NCI-H1105 treated with DMSO at 0.1 percent for 48 hours (cell line): Measurements from ENCODE around the gene KLF2.

Source experiments
- DNase-seq: peaks from one replicate; lab custom pipeline; 2025; lab: John Stamatoyannopoulos, UW

The KLF2 gene

DNA sequence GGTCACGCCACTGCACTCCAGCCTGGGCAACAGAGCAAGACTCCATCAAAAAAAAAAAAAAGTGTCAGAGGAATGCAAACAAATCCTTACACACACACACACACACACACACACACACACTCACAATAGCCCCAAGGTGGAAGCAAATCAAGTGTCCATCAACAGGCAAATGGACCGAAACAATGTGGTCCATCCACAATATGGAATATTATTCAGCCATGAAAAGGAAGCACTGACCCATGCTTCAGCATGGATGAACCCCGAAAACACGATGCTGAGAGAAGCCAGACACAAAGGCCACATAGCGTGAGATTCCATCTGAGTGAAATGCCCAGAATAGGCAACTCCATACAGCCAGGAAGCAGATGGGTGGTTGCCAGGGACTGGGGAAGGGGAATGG is 16.5 kb upstream of the KLF2 start:
- DNase-seq: no peak

DNA sequence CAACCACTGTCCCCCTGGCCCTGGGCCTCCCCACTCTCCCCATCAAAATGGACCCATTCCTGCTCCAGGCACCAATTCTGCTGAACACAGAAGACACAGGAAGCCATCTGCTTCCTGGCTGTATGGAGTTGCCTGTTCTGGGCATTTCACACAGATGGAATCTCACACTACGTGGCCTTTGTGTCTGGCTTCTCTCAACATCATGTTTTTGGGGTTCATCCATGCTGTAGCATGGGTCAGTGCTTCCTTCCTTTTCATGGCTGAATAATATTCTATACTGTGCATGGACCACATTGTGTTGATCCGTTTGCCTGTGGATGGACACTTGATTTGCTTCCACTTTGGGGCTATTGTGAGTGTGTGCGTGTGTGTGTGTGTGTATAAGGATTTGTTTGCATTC is 15.0 kb upstream of the KLF2 start:
- no peak for DNase-seq

DNA sequence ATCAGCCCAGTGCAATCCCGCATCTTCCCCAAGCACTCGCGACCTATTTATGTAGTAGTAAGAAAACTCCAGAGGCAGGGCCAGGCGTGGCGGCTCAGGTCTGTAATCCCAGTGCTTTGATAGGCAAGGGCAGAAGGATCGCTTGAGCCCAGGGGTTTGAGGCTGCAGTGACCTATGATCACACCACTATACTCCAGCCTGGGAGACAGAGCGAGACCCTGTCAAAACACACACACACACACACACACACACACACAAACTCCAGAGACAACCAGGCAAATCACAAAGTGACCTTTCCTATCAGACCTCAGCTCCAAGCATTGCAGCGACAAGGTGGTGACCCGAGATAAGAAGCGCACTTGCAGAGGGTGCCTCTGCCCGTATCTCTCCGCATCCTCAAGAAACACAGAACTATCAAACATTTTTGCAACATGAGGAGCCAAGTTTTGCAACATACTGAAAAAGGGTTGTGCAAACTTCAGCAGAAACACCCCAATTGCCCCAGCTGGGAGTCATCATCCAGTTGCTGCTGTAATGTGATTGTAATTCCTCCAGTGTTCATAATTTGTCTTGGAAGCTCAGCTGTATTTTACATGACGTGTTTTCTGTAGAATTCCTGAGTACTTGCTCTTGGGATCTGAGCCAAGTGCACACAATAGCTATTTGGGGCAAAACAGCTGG is 8.7 kb upstream of the KLF2 start:
- peak; percentile 6 for DNase-seq

DNA sequence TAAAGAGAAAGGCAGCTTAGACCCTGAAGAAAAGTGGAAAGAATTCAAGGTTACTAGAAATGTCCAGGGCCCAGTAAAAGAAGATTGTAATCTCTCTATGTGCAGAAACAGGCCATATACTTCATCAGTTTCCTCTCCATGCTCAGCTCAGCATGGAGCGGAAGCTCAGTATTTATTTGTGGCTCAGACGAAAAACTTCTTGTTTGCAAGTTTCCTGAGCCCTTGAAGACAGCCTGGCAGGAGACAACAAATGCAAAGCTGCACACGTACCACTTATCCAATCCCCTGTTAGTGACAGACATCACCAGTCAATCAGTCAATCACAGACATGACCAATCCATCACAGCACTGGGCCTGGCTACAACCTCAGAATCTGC is 8.1 kb upstream of the KLF2 start:
- DNase-seq: no peak

DNA sequence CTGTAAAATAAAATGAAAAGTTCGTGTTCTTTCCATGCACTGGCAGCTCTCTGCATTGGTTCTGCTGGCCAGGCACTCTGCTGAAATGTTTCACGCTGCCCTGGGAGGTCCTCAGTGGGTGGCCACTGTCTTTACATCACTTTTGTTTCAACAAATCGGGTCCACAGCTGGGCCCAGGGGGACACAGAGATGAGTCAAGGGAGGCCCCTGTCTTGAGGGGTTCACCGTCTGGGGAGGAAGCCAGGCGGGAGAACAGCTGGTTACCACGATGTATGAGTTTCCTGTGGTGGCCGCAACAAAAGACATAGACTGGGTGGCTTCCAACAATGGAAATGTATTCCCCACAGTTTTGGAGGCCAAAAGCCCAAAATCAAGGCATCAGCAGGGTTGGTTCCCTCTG is 5.1 kb upstream of the KLF2 start:
- no peak for DNase-seq

DNA sequence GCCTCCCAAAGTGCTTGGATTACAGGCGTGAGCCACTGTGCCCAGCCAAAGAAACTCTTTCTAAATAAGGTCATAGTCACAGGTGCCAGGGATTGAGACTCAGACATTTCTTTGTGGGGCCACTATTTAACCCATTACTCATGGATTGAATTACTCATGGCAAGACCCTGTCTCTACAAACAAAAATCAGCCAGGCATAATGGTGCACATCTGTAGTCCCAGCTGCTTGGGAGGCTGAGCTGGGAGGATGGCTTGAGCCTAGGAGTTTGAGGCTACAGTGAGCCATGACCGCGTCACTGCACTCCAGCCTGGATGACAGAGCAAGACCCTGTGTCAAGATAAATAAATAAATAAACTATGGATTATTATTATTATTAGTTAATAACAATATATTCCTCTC is 3.6 kb upstream of the KLF2 start:
- no peak for DNase-seq

DNA sequence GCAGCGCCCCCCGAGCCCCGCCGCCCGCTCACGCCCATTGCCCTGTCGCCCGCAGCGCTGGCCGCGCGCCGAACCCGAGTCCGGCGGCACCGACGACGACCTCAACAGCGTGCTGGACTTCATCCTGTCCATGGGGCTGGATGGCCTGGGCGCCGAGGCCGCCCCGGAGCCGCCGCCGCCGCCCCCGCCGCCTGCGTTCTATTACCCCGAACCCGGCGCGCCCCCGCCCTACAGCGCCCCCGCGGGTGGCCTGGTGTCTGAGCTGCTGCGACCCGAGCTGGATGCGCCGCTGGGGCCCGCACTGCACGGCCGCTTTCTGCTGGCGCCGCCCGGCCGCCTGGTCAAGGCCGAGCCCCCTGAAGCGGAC is 518 bp downstream of the KLF2 start:
- no peak for DNase-seq

DNA sequence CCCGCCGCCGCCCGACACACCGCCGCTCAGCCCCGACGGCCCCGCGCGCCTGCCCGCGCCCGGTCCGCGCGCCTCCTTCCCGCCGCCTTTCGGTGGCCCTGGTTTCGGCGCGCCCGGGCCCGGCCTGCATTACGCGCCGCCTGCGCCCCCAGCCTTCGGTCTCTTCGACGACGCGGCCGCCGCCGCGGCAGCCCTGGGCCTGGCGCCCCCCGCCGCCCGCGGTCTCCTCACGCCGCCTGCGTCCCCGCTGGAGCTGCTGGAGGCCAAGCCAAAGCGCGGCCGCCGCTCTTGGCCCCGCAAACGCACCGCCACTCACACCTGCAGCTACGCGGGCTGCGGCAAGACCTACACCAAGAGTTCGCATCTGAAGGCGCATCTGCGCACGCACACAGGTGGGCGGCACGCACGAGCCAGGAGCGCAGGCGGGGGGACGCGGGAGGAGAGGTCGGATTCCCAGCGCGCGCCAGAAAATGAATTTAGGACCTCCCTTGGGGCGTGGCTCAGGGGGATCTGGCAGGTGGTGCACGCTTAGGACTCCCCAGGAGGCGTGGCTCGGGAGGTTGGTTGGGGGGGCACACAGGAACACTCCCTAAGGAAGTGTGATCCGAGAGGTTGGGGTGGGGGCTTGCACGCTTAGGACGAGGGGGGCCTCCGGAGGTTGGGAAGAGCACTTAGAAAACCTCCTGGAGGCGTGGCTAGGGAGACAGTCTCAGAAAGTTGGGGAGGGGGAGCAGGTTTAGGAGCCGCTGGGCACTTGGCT is 1.2 kb downstream of the KLF2 start:
- peak; percentile 77 for DNase-seq

DNA sequence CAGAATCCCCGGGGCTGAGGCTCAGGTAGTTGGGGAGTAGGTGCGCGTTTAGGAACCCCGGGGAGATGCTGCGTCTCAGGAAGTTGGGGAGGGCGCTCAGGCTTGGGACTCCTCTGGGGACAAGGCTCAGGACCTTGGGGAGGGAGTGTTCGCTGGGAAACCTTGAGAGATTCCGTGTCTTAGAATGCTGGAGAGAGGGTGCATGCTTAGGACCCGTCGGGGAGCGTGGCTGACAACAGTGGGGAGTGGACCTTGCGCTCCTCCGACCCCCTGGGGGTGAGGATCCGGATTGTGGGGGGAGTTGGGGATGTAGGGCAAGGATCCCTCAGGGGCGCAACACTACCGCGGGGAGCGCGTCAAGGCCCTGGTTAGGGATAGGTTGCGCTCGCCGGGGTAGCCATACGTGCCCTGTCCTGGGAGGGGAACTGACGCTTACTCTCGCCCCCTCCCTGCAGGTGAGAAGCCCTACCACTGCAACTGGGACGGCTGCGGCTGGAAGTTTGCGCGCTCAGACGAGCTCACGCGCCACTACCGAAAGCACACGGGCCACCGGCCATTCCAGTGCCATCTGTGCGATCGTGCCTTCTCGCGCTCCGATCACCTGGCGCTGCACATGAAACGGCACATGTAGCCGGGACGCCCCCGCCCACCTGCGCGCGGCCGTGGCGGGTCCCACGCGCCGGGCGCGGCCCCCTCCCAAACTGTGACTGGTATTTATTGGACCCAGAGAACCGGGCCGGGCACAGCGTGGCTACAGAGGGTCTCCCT is 2.0 kb downstream of the KLF2 start:
- DNase-seq: no peak

DNA sequence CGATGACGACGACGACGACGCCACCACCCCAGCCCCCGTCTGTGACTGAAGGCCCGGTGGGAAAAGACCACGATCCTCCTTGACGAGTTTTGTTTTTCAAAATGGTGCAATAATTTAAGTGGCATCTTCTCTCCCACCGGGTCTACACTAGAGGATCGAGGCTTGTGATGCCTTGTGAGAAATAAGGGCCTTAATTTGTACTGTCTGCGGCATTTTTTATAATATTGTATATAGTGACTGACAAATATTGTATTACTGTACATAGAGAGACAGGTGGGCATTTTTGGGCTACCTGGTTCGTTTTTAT is 2.5 kb downstream of the KLF2 start:
- no peak for DNase-seq

DNA sequence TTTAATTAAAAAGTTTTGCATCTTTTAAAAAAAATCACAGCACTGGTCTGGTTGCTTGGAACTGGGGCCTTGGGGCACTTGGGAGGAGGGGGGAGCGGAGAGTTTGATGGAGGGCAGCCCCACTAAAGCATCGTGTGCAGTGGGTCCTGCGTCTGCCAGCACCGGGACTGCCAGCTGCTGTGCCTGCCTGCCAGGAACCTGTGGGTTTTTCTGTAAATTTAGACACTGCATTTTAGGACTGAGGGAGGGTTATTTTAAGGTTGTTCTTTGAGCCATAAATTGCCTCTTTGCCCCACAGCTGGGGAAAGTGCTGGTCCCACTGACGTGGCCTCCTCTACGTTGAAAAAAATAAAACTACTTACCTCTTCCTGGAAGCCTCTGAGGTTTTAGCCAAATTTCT is 2.9 kb downstream of the KLF2 start:
- DNase-seq: no peak

DNA sequence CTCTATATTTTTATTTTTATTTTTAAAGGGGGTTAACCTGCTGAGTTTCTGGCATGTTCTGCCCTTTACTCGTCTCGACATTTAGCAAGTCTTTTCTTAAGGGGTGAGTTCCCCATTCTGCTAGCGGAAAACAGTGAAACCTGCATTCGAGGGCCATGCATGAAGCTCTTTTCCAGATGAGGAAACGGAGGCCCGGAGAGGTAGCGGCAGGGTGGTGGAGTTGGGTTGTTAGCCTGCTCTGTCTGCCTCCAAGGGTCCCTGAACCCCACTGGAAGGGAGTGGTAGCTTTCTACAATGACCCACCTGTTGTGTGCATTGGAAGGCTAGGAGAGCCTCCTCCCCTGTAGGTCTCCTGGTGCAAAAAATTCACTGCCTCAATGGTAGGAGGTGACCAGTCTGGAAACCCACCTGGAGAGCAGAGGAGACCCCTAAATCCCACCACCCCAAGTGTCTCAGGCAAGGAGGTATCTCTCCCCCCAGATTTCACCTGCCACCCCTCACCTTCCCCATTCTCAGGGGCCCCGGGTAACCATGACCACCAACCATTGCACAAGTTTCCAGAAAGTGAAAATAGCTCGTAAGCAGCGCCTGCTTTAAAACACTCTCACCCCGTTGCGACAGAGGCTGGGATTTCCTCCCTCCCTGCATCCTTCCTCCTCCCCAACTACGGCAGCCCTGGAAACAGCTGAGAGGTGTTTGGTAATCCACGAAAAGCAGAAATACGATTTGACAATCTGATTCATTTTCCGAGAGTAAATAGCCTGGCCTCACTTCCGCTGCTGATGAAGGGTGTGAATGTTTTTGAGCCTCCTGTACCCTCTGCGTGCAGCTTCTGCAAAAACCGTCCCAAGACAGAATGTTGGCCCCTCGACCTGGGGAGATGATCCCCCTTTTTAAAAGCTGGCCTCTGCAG is 3.5 kb downstream of the KLF2 start:
- DNase-seq: no peak

DNA sequence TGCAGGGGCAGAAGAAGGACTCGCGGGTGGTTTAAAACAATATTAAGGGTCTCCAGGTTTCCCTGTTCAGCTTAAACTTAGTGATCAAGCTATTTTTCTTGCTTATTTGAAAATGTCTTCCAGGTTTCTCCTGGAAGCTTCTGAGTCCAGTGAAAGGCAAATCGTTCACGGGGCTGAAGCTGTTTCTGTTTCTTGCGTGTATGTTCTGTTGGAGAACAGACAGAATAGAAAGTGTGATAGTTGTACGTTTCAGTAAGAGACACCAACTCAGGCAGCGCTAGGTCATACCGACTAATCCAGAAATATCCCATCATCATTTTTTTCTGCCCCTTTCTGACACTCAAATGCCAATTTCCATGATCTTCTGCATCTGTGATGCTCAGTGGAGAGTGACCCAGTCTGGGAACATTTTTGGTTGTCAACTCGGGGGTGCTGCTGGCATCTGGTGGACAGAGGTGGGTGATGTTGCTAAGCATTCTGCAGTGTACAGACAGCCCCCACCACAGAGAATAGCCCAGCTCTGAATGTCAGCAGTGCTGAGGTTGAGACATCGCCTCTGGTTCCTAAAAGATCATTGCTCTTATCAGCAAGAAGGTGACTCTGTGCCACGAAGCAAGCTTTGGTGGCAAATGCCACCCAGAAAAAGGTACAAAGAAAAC is 4.3 kb downstream of the KLF2 start:
- DNase-seq: no peak

DNA sequence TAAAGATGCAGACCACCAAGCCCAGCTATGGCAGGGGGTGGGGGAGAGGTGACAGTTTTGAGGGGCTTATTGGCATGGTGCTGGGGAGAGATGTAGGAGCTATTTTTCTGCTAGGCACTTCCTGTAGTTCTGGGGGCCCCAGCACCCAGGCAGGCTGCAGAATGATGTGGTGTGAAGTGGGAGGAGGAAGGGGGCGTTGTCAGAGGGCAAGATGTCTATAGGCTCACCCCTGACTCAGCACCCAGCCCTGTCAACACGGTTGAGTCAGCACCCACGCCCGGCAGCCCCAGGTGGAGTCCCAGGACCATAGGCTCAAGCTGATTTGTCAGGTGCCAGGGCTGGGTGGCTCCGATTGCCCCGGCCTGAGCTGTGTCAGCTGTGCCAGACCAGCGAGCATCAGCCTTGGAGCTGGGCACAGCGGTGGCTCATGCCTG is 5.8 kb downstream of the KLF2 start:
- no peak for DNase-seq

DNA sequence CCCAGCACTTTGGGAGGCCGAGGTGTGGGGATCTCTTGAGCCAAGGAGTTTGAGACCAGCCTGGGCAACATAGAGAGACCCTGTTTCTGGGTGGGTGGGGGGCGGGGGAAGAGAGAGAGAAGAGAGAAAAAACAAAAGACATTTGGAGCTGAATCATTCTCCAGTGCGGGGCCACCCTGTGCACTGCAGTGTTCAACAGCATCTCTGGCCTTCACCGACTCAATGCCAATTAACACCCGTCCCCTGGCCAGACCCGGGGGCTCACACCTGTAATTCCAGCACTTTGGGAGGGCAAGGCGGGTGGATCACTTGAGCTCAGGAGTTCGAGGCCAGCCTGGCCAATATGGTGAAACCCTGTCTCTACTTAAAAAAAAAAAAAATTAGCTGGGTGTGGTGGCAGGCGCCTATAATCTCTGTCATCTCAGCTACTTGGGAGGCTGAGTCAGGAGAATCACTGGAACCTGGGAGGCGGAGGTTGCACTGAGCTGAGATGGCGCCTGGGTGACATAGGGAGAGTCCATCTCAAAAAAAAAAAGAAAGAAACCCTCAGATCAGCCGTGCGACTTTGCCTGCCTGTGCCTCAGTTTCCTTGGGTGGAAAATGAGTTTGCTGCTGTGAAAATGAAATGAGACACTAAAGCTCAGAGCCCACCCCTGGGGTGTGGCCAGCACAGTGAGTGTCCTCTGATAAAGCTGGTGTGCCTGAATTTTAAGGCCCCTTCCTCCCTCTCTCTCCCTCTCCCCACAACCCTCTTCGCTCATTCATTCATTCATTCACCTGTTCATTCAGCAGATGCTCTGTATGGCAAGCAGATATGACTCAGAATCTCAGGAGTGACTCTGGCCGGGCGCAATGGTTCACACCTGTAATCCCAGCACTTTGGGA is 6.4 kb downstream of the KLF2 start:
- DNase-seq: no peak

DNA sequence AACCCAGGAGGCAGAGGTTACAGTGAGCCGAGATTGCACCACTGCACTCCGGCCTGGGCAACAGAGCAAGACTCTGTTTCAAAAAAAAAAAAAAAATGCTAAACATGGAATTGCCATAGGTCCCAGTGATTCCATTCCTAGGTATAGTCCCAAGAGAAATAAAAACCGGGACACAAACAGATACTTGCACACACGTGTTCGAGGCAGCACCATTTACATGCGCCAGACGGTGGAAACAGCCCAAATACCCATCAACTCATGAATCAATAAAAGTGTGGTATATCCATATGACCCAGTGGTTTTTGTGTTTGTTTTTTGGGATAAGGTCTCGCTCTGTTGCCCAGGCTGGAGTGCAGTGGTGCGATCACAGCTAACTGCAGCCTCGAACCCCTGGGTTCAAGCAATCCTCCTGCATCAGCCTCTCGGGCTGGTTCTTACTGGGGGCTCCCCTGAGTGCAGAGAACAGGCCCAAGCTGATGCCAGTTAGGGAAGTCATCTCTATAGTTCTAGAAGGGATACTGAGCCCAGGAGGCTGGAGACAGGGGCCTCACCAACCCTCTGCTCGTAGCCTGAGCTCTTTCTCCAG is 8.5 kb downstream of the KLF2 start:
- no peak for DNase-seq

DNA sequence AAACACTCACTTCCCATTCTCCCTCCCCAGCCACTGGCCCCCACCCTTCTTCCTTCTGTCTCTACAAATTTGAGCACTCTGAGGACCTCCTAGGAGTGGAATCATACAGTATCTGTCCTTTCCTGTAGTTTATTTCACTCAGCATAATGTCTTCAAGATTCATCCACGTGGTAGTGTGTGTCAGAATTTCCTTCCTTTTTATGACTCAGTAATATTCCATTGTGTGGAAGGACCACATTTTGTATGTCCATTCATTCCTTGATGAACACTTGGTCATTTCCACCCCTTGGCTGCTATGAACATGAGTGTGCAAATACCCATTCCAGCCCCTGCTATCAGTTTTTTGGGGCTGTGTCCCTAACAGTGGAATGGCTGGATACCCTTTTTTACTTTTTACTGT is 9.8 kb downstream of the KLF2 start:
- no peak for DNase-seq

DNA sequence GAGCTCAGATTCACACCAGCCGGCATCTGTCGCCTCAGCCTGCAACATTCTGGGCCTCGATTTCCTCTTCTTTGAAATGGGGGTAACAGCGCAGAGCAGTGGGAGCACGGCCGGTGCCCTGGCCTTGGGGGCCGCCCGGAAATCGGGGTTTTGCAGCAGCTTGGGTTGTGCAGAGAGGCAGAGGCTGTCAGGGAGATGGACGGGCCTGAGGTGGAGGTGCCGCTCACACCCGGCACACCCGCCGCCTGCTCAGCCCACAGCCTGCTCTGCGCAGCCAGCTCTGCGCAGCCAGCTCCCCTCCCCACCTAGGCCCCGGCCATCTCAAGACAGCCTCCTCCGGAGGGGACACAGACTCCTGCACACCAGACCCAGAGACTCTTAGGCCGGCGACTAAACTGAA is 10.6 kb downstream of the KLF2 start:
- DNase-seq: no peak

DNA sequence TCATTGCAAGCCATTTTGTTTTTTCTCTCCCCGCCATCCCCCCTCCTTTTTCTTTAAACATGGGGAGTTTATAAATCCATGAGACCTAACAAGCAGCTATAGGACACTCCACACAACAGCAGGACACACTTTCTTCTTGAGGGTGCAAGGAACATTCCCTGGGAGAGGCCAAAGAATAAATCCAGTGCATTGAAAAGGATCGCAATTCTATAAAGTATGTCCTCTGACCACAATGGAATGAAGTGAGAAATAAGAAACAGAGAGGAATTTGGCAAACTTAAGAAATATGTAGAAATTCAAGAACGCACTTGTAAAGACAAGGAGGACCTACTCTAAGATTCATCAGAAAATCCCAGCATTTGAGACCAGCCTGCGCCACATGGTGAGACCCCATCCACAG is 11.9 kb downstream of the KLF2 start:
- no peak for DNase-seq

DNA sequence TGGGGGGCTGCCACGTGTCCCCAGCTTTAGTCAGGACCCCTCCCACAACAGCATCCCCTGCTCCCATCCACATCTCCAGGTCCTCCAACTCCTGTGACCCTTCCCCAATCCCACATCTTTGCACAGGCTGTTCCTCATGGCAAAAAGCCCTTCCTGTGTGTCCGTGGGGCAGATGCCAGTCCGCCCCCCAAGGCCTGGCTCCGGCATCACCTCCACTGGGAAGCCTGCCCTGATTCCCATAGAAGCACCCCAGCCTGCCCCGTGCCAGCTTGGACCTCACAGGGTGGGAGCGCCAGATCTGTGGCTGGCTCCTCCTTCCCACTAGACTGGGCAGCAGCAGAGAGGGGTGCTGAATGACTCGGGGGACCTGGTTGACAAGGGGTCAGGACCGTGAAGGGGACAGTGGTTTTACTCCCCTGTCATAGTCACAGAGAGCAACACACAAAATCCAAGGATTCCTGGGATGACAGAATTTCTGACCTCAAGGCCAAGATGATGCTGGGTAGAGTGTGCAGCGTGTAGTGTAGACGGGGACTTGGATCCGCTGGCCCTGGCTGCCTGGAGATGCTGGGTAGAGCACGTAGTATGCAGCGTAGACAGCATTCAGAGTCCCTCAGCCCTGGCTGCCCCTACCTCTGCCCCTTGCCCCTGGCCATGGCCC is 13.3 kb downstream of the KLF2 start:
- no peak for DNase-seq
